K562 (cell line): ENCODE data around the gene CCNI. TPM values are rescaled to one million over a fixed set of nuclear protein-coding genes. Genes with fewer than 3 reads are reported as not detected.
A peak's percentile ranks its signal among the peaks of the same experiment; 100 is the strongest.

Source experiments
- CCNT2 ChIP-seq: IDR thresholded peaks from 2 replicates; pipeline ENCODE4 v1.6.1; 2011; ENCODE audit warnings: borderline replicate concordance, low read depth, mild to moderate bottlenecking, moderate library complexity, mixed read lengths, low read length; ENCODE audit not compliant: insufficient read length; ENCODE audit errors: extremely low read depth
- EGR1 ChIP-seq: fragments of 450-650 bp; conservative IDR thresholded peaks from 2 replicates; pipeline ENCODE4 v1.6.1; 2017; ENCODE audit warnings: mild to moderate bottlenecking
- FIP1L1 ChIP-seq: fragments of 200-400 bp; formaldehyde crosslinking; IDR thresholded peaks from 2 replicates; pipeline ENCODE4 v1.6.1; 2018; ENCODE audit warnings: mild to moderate bottlenecking, low read depth, low read length; ENCODE audit not compliant: poor library complexity, severe bottlenecking
- KDM5B ChIP-seq: fragments of 200-600 bp; sonication (generic); IDR thresholded peaks from 2 replicates; pipeline ENCODE4 v1.6.1; 2012; ENCODE audit warnings: low read depth, mild to moderate bottlenecking, moderate library complexity, low read length, control low read depth, inconsistent platforms; ENCODE audit not compliant: insufficient replicate concordance
- NONO ChIP-seq, 2 experiments: fragments of 200-400 bp in 1 of 2; fragments of 450-650 bp in 1 of 2; formaldehyde crosslinking in 1 of 2; IDR thresholded peaks; 2 replicates each; pipeline ENCODE4 v1.6.1; 2017; ENCODE audit warnings: low read depth in 2 of 2, mild to moderate bottlenecking in 2 of 2, moderate library complexity in 2 of 2, low read length in 1 of 2
- PHF8 ChIP-seq: fragments of 200-600 bp; sonication (generic); IDR thresholded peaks from 2 replicates; pipeline ENCODE4 v1.6.1; 2012; ENCODE audit warnings: mixed run types, mild to moderate bottlenecking, inconsistent platforms, low read length, moderate library complexity, borderline replicate concordance
- POLR2AphosphoS5 ChIP-seq: IDR thresholded peaks from 2 replicates; pipeline ENCODE4 v1.6.1; 2011; ENCODE audit warnings: mild to moderate bottlenecking, low read depth, low read length, moderate library complexity; ENCODE audit not compliant: control insufficient read depth, insufficient read depth
- SIN3A ChIP-seq, 2 experiments: fragments of 150-350 bp in 1 of 2; IDR thresholded peaks; 2 replicates each; pipeline ENCODE4 v1.6.1; 2011 to 2016; ENCODE audit warnings: borderline replicate concordance in 2 of 2, low read depth in 2 of 2, low read length in 2 of 2, mild to moderate bottlenecking in 2 of 2, moderate library complexity in 2 of 2; ENCODE audit not compliant: control insufficient read depth in 1 of 2
- SIX5 ChIP-seq, 2 experiments: IDR thresholded peaks; 2 replicates each; pipeline ENCODE4 v1.6.1; 2011; ENCODE audit warnings: low read length in 2 of 2, borderline replicate concordance in 1 of 2, low read depth in 1 of 2, mild to moderate bottlenecking in 1 of 2, moderate library complexity in 1 of 2; ENCODE audit not compliant: insufficient read depth in 1 of 2
- SPI1 ChIP-seq: IDR thresholded peaks from 2 replicates; pipeline ENCODE4 v1.6.1; 2011; ENCODE audit warnings: low read depth, low read length, control low read depth, borderline replicate concordance
- TBP ChIP-seq: optimal IDR thresholded peaks from 2 replicates; pipeline ENCODE3; 2011; ENCODE audit warnings: low read depth, low read length, improper control_type of control experiment
- ZNF347 ChIP-seq: fragments of 450-650 bp; formaldehyde crosslinking; IDR thresholded peaks from 2 replicates; pipeline ENCODE4 v1.4.0; 2020; ENCODE audit warnings: low read depth, mild to moderate bottlenecking, moderate library complexity
- ZNF695 ChIP-seq: fragments of 450-650 bp; formaldehyde crosslinking; IDR thresholded peaks from 2 replicates; pipeline ENCODE4 v1.4.0; 2020; ENCODE audit warnings: mild to moderate bottlenecking, moderate library complexity
- polyA plus RNA-seq, 8 experiments: library from polyadenylated mRNA; depleted of rRNA in 4 of 8; stranded (reverse) in 5 of 8; unstranded in 3 of 8; fragments of >200 nt; fragmentation: Nextera tagmentation in 2 of 8; fragmentation: Illumina TruSeq in 1 of 8; extraction: Ambion mirVana in 2 of 8; extraction: Trizol in 1 of 8; gene quantifications; 2 replicates each; pipeline versions ENCODE4 v1.2.1 to v1.2.3, GENCODE V29; 2011 to 2014; ENCODE audit warnings: inconsistent platforms in 1 of 8, missing spikeins in 1 of 8
- total RNA-seq, 7 experiments: library from RNA; depleted of rRNA in 6 of 7; stranded (reverse); fragments of >200 nt in 6 of 7; fragmentation: Illumina TruSeq in 2 of 7; extraction: Trizol in 2 of 7; gene quantifications; 2 replicates each; pipeline versions ENCODE4 v1.2.1 to v1.2.3, GENCODE V29; 2011 to 2021; ENCODE audit warnings: low replicate concordance in 1 of 7
- TF ChIP-seq, protein P1 (sequence below): IDR thresholded peaks from 2 replicates; pipeline ENCODE4 v1.6.1; 2014; ENCODE audit warnings: antibody characterized with exemption
- TF ChIP-seq, protein P2 (sequence below): fragments of 450-650 bp; IDR thresholded peaks from 2 replicates; pipeline ENCODE4 v1.6.1; 2016; ENCODE audit warnings: low read depth, mild to moderate bottlenecking, moderate library complexity
- TF ChIP-seq, protein P3 (sequence below), 2 experiments: IDR thresholded peaks; 2 replicates each; pipeline ENCODE4 v1.6.1; 2012; ENCODE audit warnings: improper control_type of control experiment in 2 of 2, low read depth in 2 of 2, low read length in 2 of 2, borderline replicate concordance in 1 of 2
- TF ChIP-seq, protein P4 (sequence below): fragments of 200-800 bp; sonication (Bioruptor generic); IDR thresholded peaks from 2 replicates; pipeline ENCODE4 v1.6.1; 2017; ENCODE audit warnings: missing genetic modification characterization, missing compliant biosample characterization

Gene CCNI
- total and polyA plus RNA-seq, 9 of the 15 experiments (the other 6 are each of a cell fraction or from before 2014, with no cell fraction given): 43.3 to 159 (median 98.5) TPM

DNA sequence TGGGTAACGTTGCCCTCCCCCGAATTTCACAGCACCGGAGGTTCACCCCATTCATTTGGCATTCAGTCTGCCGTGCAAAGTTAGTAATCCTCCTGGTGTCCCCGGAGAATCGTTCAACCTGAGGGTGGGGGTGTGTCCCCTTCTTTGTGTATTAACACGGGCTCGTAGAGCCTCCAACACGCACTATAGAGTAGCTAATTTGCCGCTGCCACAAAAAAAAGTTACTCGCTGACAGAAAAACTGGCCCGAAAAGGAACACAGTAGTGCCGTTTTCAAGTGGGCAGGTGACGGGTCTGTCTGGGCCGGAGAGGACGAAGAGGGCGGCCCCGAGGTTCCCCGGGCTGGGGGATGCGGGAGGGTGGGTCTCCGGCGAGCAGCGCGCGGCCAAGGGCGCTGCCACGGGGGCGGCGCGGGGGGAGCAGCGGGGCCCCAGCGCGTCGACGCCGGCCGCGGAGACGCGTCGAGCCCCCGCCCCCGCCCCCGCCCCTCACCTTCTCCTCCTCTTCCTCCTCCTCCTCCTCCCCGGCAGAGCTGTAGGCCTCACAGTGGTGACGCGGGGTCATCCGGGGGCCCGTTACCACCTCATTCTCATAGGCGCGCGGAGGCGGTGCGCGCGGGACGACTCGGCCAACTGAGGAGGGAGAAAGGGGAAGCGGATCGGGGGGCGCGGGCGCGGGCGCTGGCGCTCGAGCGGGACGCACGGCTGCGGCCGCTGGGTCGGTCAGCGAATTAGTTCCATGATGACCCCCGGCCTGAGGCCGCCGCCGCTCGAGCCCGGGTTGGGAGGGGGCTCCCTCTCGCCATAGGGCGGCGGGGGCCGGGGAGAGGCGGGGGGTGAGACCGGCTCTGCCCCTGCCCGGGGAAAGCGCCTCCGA is 571 bp downstream of the CCNI start (continued):
- TF ChIP-seq KDM5B: peak; percentile 23
- TF ChIP-seq EGR1: peak; percentile 84
- TF ChIP-seq CCNT2: peak; percentile 28
- TF ChIP-seq, protein P1, sequence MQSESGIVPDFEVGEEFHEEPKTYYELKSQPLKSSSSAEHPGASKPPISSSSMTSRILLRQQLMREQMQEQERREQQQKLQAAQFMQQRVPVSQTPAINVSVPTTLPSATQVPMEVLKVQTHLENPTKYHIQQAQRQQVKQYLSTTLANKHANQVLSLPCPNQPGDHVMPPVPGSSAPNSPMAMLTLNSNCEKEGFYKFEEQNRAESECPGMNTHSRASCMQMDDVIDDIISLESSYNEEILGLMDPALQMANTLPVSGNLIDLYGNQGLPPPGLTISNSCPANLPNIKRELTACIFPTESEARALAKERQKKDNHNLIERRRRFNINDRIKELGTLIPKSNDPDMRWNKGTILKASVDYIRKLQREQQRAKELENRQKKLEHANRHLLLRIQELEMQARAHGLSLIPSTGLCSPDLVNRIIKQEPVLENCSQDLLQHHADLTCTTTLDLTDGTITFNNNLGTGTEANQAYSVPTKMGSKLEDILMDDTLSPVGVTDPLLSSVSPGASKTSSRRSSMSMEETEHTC: no peak
- TF ChIP-seq ZNF695 (CRISPR knock-in tag): no peak
- TF ChIP-seq, protein P2, sequence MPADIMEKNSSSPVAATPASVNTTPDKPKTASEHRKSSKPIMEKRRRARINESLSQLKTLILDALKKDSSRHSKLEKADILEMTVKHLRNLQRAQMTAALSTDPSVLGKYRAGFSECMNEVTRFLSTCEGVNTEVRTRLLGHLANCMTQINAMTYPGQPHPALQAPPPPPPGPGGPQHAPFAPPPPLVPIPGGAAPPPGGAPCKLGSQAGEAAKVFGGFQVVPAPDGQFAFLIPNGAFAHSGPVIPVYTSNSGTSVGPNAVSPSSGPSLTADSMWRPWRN: no peak
- TF ChIP-seq SIN3A (IDR thresholded peaks at IDR 0.05; ENCODE audit: borderline replicate concordance in 2 of 2, control insufficient read depth in 1 of 2, low read depth in 2 of 2, low read length in 2 of 2): peak in 1 of 2 experiments; percentile 61; a peak in 1 of 4 replicates
- TF ChIP-seq, protein P3, sequence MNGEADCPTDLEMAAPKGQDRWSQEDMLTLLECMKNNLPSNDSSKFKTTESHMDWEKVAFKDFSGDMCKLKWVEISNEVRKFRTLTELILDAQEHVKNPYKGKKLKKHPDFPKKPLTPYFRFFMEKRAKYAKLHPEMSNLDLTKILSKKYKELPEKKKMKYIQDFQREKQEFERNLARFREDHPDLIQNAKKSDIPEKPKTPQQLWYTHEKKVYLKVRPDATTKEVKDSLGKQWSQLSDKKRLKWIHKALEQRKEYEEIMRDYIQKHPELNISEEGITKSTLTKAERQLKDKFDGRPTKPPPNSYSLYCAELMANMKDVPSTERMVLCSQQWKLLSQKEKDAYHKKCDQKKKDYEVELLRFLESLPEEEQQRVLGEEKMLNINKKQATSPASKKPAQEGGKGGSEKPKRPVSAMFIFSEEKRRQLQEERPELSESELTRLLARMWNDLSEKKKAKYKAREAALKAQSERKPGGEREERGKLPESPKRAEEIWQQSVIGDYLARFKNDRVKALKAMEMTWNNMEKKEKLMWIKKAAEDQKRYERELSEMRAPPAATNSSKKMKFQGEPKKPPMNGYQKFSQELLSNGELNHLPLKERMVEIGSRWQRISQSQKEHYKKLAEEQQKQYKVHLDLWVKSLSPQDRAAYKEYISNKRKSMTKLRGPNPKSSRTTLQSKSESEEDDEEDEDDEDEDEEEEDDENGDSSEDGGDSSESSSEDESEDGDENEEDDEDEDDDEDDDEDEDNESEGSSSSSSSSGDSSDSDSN (IDR thresholded peaks at IDR 0.05; ENCODE audit: borderline replicate concordance in 1 of 2, low read depth in 2 of 2, low read length in 2 of 2): 0 out of 4 replicates have a peak, but pooled peaks of 1 of the 2 experiments have one; percentile 43
- TF ChIP-seq ZNF347: no peak
- TF ChIP-seq POLR2AphosphoS5: peak; percentile 34; the same call in 1 of the 2 replicates
- peak; percentile 29 for TF ChIP-seq FIP1L1
- TF ChIP-seq SIX5 (IDR thresholded peaks at IDR 0.05; ENCODE audit: borderline replicate concordance in 1 of 2, insufficient read depth in 1 of 2, low read depth in 1 of 2, low read length in 2 of 2): no peak
- peak; percentile 84 for TF ChIP-seq SPI1
- peak in 1 of 2 experiments; percentile 42; a peak in 1 of 4 replicates for TF ChIP-seq NONO (IDR thresholded peaks at IDR 0.05; ENCODE audit: low read depth in 2 of 2, low read length in 1 of 2)
- TF ChIP-seq, protein P4, sequence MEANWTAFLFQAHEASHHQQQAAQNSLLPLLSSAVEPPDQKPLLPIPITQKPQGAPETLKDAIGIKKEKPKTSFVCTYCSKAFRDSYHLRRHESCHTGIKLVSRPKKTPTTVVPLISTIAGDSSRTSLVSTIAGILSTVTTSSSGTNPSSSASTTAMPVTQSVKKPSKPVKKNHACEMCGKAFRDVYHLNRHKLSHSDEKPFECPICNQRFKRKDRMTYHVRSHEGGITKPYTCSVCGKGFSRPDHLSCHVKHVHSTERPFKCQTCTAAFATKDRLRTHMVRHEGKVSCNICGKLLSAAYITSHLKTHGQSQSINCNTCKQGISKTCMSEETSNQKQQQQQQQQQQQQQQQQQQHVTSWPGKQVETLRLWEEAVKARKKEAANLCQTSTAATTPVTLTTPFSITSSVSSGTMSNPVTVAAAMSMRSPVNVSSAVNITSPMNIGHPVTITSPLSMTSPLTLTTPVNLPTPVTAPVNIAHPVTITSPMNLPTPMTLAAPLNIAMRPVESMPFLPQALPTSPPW (CRISPR knock-in tag): peak; percentile 93
- TF ChIP-seq PHF8: peak; percentile 31
- TF ChIP-seq TBP: peak; percentile 50
